Peyer's patch (tissue), 4 donors: ENCODE data around the gene MMP10. TPM values are rescaled to one million over a fixed set of nuclear protein-coding genes. Genes with fewer than 3 reads are reported as not detected.
"Not testable (repeated sequence)": the region's sequence is repeated elsewhere in the genome, so short reads cannot be mapped to it uniquely, and the experiment has no call there.

ENCODE experiments used
- DNase-seq, 3 donors: peaks; one replicate each; pipeline ENCODE4 v3.0.0-alpha.2; 2017 to 2019
- H3K27ac ChIP-seq, 4 donors: fragments of 200-600 bp; sonication (generic); one replicate each; pipeline ENCODE4 v1.5.1; 2016 to 2019
- H3K27me3 ChIP-seq, 2 donors: fragments of 200-600 bp; sonication (generic); one replicate each; pipeline ENCODE4 v1.5.1; 2019
- H3K36me3 ChIP-seq, 3 donors: fragments of 200-600 bp; sonication (generic); one replicate each; pipeline ENCODE4 v1.5.1; 2016 to 2019
- H3K4me1 ChIP-seq, 4 donors: fragments of 200-600 bp; sonication (generic); one replicate each; pipeline ENCODE4 v1.5.1; 2016 to 2019
- H3K4me3 ChIP-seq, 4 donors: fragments of 200-600 bp; sonication (generic); 1 replicate in 3 of 4; 2 replicates in 1 of 4; pipeline ENCODE4 v1.5.1; 2016 to 2019; ENCODE audit warnings: mild to moderate bottlenecking in 1 of 4
- H3K9me3 ChIP-seq, 4 donors: fragments of 200-600 bp; sonication (generic); one replicate each; pipeline ENCODE4 v1.5.1; 2016 to 2019; ENCODE audit warnings: mild to moderate bottlenecking in 1 of 4
- POLR2A ChIP-seq, 2 donors: fragments of 450-650 bp; IDR thresholded peaks; one replicate each; pipeline ENCODE4 v1.5.1; 2017; ENCODE audit warnings: antibody characterized with exemption in 2 of 2, mild to moderate bottlenecking in 2 of 2, moderate library complexity in 2 of 2
- total RNA-seq, 4 donors: library from RNA; depleted of rRNA; stranded (reverse); fragments of >200 nt; gene quantifications; one replicate each; pipeline ENCODE4 v1.1.0, GENCODE V29; 2016
- TF ChIP-seq, protein P1 (sequence below), 6 experiments: fragments of 450-650 bp in 4 of 6; fragments of 200-600 bp in 2 of 6; sonication (generic) in 1 of 6; IDR thresholded peaks; one replicate each; pipeline ENCODE4 v1.5.1; 2017 to 2019; ENCODE audit warnings: antibody characterized with exemption in 6 of 6, mild to moderate bottlenecking in 3 of 6, moderate library complexity in 1 of 6

Gene MMP10
- total RNA-seq, 4 donors from 2014 or later, result 0.54 TPM; not detected in 3

DNA sequence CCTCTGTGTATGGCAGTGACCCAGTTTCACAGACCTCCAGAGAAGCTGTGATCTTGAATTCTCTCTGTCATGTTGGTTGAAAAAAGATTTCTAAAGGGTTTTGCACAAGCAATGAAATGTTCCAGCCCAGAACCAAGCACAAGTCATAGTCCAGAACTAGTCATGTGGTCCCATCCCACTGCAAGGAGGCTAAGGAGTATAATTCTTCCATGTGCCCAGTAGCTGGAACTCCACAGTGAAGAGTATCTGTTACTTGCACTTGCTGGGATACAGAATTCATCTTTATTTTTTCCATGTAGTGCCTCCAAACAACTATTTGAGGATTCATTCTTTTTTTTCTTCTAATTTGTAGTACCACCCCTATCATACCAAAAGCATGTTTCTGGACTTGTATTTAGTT lies 45.8 kb downstream of the MMP10 start:
- Histone ChIP-seq H3K27me3 (no peaks in the 10 kb centered on the region), H3K4me3 (no peak overlapping the region), H3K36me3 (no peaks in the 10 kb centered on the region), H3K9me3 (no peaks in the 10 kb centered on the region), H3K27ac (no peak overlapping the region), H3K4me1 (no peaks in the 10 kb centered on the region)
- no peak for TF ChIP-seq POLR2A (IDR thresholded peaks at IDR 0.05)
- TF ChIP-seq, protein P1, sequence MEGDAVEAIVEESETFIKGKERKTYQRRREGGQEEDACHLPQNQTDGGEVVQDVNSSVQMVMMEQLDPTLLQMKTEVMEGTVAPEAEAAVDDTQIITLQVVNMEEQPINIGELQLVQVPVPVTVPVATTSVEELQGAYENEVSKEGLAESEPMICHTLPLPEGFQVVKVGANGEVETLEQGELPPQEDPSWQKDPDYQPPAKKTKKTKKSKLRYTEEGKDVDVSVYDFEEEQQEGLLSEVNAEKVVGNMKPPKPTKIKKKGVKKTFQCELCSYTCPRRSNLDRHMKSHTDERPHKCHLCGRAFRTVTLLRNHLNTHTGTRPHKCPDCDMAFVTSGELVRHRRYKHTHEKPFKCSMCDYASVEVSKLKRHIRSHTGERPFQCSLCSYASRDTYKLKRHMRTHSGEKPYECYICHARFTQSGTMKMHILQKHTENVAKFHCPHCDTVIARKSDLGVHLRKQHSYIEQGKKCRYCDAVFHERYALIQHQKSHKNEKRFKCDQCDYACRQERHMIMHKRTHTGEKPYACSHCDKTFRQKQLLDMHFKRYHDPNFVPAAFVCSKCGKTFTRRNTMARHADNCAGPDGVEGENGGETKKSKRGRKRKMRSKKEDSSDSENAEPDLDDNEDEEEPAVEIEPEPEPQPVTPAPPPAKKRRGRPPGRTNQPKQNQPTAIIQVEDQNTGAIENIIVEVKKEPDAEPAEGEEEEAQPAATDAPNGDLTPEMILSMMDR (IDR thresholded peaks at IDR 0.05), result peak in 1 of 6 experiments; percentile 4
- DNase-seq, result no peak

- H3K4me3 ChIP-seq, result no peak overlapping the region
- no peaks in the 10 kb centered on the region for H3K36me3 ChIP-seq
- no peaks in the 10 kb centered on the region for H3K9me3 ChIP-seq
- no peak overlapping the region for H3K27ac ChIP-seq
- DNase-seq, result peak in 2 of 3 donors; percentile 75 to 84
- no peaks in the 10 kb centered on the region for H3K4me1 ChIP-seq
- H3K27me3 ChIP-seq, result no peaks in the 10 kb centered on the region
- no peak for TF ChIP-seq POLR2A (IDR thresholded peaks at IDR 0.05)
- TF ChIP-seq, protein P1 (IDR thresholded peaks at IDR 0.05), result peak in 5 of 6 experiments; percentile 13 to 77 (median 72)
Observed at GRCh38 chr11:102733232-102733875, 47.1 kb downstream of the MMP10 start.

DNA sequence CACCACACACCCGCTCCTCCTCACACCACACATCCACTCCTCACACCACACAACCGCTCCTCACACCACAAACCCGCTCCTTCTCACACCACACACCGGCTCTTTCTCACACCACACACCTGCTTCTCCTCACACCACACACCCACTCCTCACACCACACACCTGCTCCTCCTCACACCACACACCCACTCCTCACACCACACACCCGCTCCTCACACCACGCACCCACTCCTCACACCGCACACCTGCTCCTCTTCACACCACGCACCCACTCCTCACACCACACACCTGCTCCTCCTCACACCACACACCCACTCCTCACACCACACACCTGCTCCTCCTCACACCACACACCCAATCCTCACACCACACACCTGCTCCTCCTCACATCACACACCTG lies 49.5 kb downstream of the MMP10 start:
- not testable (repeated sequence) for H3K27ac ChIP-seq, H3K4me1 ChIP-seq, H3K27me3 ChIP-seq, DNase-seq, H3K9me3 ChIP-seq, H3K36me3 ChIP-seq, H3K4me3 ChIP-seq

DNA sequence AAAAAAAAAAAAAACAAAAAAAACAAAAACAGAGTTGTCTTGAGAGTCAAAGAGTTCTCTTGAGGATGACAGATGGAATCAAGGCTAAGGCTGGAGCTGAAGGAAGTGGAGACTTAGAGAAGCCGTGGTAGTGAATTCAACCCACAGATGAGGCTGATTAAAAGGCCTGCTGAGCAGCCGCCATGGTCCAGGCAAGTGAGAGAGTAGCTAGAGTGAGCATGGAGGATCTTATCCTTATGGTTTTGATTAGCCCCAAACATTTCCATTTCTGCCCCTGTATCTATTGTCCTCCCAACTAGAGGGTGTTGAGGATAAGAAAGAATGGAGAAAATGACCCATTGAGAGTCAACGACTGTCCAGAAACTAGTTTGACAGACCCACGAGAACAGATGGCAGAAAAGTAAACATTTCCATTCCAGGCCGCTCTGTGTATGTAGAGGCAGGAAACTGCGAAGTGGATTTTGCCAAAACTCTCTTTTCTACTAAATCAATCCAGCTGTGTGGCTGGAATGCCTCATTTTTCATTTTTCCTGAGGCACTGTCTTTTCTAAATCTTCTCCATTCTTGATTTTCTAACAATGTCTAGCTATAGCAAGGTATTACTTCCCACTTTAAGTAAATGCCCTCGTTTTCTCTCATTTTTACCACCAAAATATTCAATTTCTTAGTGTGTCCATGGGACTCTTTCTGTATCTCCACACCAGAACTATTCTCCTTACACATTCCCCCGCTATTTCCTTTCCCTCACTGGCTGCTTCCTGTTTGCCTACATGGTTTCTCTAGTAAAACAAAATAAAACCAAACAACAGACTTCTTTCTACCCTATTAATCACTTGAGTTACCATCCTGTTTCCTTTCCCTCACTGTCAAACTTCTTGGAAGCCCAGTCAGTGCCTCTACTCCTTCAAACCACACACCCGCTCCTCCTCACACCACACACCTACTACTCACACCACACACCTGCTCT lies 50.3 kb downstream of the MMP10 start:
- Histone ChIP-seq H3K9me3 (no peaks in the 10 kb centered on the region), H3K4me3 (no peak overlapping the region), H3K4me1 (no peaks in the 10 kb centered on the region), H3K36me3 (no peaks in the 10 kb centered on the region), H3K27me3 (no peaks in the 10 kb centered on the region), H3K27ac (peak overlapping the region in 2 of 4 donors; percentile 11 to 22)
- no peak for TF ChIP-seq POLR2A (IDR thresholded peaks at IDR 0.05)
- TF ChIP-seq, protein P1 (IDR thresholded peaks at IDR 0.05), result no peak
- DNase-seq, result no peak

- Histone ChIP-seq H3K36me3 (no peaks in the 10 kb centered on the region), H3K27ac (no peak overlapping the region), H3K4me1 (no peaks in the 10 kb centered on the region), H3K9me3 (no peaks in the 10 kb centered on the region), H3K4me3 (no peak overlapping the region), H3K27me3 (no peaks in the 10 kb centered on the region)
- DNase-seq, result no peak
- no peak for TF ChIP-seq POLR2A (IDR thresholded peaks at IDR 0.05)
- TF ChIP-seq, protein P1 (IDR thresholded peaks at IDR 0.05), result no peak
Observed at GRCh38 chr11:102727890-102728289, 52.5 kb downstream of the MMP10 start.

- Histone ChIP-seq H3K4me1 (no peaks in the 10 kb centered on the region), H3K9me3 (no peaks in the 10 kb centered on the region), H3K27me3 (no peaks in the 10 kb centered on the region), H3K36me3 (no peaks in the 10 kb centered on the region), H3K27ac (no peak within 1 kb of the TSS), H3K4me3 (no peak within 1 kb of the TSS)
- no peak for DNase-seq
- TF ChIP-seq POLR2A (IDR thresholded peaks at IDR 0.05), result no peak
- TF ChIP-seq, protein P1 (IDR thresholded peaks at IDR 0.05), result no peak
Observed at GRCh38 chr11:102724904-102725500, 55.4 kb downstream of the MMP10 start, which contains the start of gene MMP8. TSS of gene MMP8 (minus strand) at chr11:102724954. CDS start at chr11:102724855, 99 bp downstream.
